H1 (cell line): ENCODE data around the gene SLC24A3. TPM values are rescaled to one million over a fixed set of nuclear protein-coding genes. Genes with fewer than 3 reads are reported as not detected.

ENCODE experiments used
- CTCF ChIA-PET: fragments of 300-600 bp; sonication (Branson Sonifier 250); formaldehyde crosslinking; loops from one replicate; lab custom pipeline; 2021; ENCODE audit not compliant: partially characterized antibody; lab: Charles Lee
- POLR2A ChIA-PET: fragments of 300-600 bp; sonication (Branson Sonifier 250); formaldehyde crosslinking; loops from one replicate; lab custom pipeline; 2021; ENCODE audit warnings: inconsistent platforms; ENCODE audit not compliant: partially characterized antibody; lab: Charles Lee
- DNase-seq, 2 experiments: peaks; one replicate each; pipeline versions ENCODE4 v3.0.0 to v3.0.0-alpha.2; 2010 to 2022; ENCODE audit warnings: low spot score in 2 of 2, low read depth in 1 of 2, mixed read lengths in 1 of 2
- FAIRE-seq: peaks from 2 replicates; lab custom pipeline; 2011; peaks lifted over from hg19 to GRCh38; lab: Jason Lieb, UNC
- H2AFZ ChIP-seq: 2 replicates; pipeline ENCODE4 v1.8.1; 2012; ENCODE audit warnings: low read length, inconsistent platforms
- H2AK5ac ChIP-seq: 2 replicates; pipeline ENCODE4 v1.6.1; 2013; ENCODE audit warnings: low read depth, low read length
- H2BK120ac ChIP-seq: replicated peaks from 2 replicates; pipeline ENCODE3; 2013; ENCODE audit warnings: low read depth, low read length, inconsistent platforms
- H2BK12ac ChIP-seq: 2 replicates; pipeline ENCODE4 v1.6.1; 2013; ENCODE audit warnings: low read depth, low read length
- H2BK15ac ChIP-seq: 2 replicates; pipeline ENCODE4 v1.6.1; 2013; ENCODE audit warnings: low read length
- H2BK20ac ChIP-seq: 2 replicates; pipeline ENCODE4 v1.6.1; 2013; ENCODE audit warnings: low read length
- H2BK5ac ChIP-seq: 2 replicates; pipeline ENCODE4 v1.6.1; 2013; ENCODE audit warnings: low read depth, low read length
- H3K14ac ChIP-seq: 2 replicates; pipeline ENCODE4 v1.6.1; 2013; ENCODE audit warnings: inconsistent platforms; ENCODE audit not compliant: insufficient read length
- H3K18ac ChIP-seq: 2 replicates; pipeline ENCODE4 v1.6.1; 2013; ENCODE audit warnings: low read length; ENCODE audit errors: extremely low read depth
- H3K23ac ChIP-seq: 2 replicates; pipeline ENCODE4 v1.6.1; 2013; ENCODE audit warnings: inconsistent platforms; ENCODE audit not compliant: insufficient read length
- H3K23me2 ChIP-seq: 2 replicates; pipeline ENCODE4 v1.6.1; 2013; ENCODE audit warnings: low read depth, low read length
- H3K27ac ChIP-seq: 2 replicates; pipeline ENCODE4 v1.6.1; 2011; ENCODE audit warnings: low read depth, low read length, inconsistent platforms
- H3K27me3 ChIP-seq, 4 experiments: replicated peaks in 1 of 4; 1 replicate in 1 of 4; 2 replicates in 3 of 4; pipeline versions ENCODE4 v1.6.1 to v1.8.1; 2011 to 2013; ENCODE audit warnings: low read length in 3 of 4, mild to moderate bottlenecking in 3 of 4, inconsistent platforms in 2 of 4, mixed read lengths in 2 of 4, moderate library complexity in 1 of 4; ENCODE audit not compliant: control insufficient read depth in 3 of 4, insufficient read depth in 3 of 4; ENCODE audit errors: extremely low read depth in 1 of 4
- H3K36me3 ChIP-seq, 4 experiments: 2 replicates each; pipeline versions ENCODE4 v1.6.1 to v1.8.1; 2011 to 2013; ENCODE audit warnings: mild to moderate bottlenecking in 4 of 4, low read length in 3 of 4, moderate library complexity in 2 of 4, control low read depth in 1 of 4, inconsistent platforms in 1 of 4; ENCODE audit not compliant: insufficient read depth in 4 of 4, control insufficient read depth in 2 of 4
- H3K4ac ChIP-seq: replicated peaks from 2 replicates; pipeline ENCODE3; 2013; ENCODE audit warnings: low read length, low read depth, mixed read lengths, inconsistent platforms; ENCODE audit not compliant: insufficient read length
- H3K4me1 ChIP-seq, 4 experiments: replicated peaks in 1 of 4; 1 replicate in 1 of 4; 2 replicates in 3 of 4; pipeline versions ENCODE4 v1.6.1 to v1.8.1; 2011 to 2013; ENCODE audit warnings: low read length in 3 of 4, inconsistent platforms in 2 of 4, mixed read lengths in 1 of 4; ENCODE audit not compliant: insufficient read depth in 4 of 4, control insufficient read depth in 3 of 4
- H3K4me2 ChIP-seq, 2 experiments: 2 replicates each; pipeline versions ENCODE4 v1.6.1 to v1.8.1; 2011 to 2013; ENCODE audit warnings: low read depth in 2 of 2, low read length in 2 of 2, control low read depth in 1 of 2, inconsistent platforms in 1 of 2, mild to moderate bottlenecking in 1 of 2; ENCODE audit not compliant: insufficient read depth in 1 of 2
- H3K4me3 ChIP-seq, 4 experiments: fragments of 200-600, 300-600 bp in 1 of 4; sonication (generic), shearing (Covaris generic), sonication (Bioruptor Twin) in 1 of 4; 2 replicates each; pipeline versions ENCODE4 v1.5.1 to v1.8.1; 2011 to 2016; ENCODE audit warnings: low read length in 4 of 4, low read depth in 3 of 4, control low read depth in 2 of 4, inconsistent platforms in 2 of 4, mild to moderate bottlenecking in 2 of 4, mixed read lengths in 1 of 4, moderate library complexity in 1 of 4; ENCODE audit not compliant: insufficient read depth in 2 of 4; ENCODE audit errors: extremely low read depth in 1 of 4
- H3K56ac ChIP-seq: replicated peaks from 2 replicates; pipeline ENCODE3; 2013; ENCODE audit warnings: low read depth, mild to moderate bottlenecking, mixed read lengths, low read length, inconsistent platforms; ENCODE audit not compliant: insufficient read length
- H3K79me1 ChIP-seq: 2 replicates; pipeline ENCODE4 v1.6.1; 2013; ENCODE audit warnings: low read depth, low read length, control low read depth
- H3K79me2 ChIP-seq, 2 experiments: 2 replicates each; pipeline versions ENCODE4 v1.6.1 to v1.8.1; 2012 to 2013; ENCODE audit warnings: low read length in 2 of 2, mild to moderate bottlenecking in 2 of 2, inconsistent platforms in 1 of 2; ENCODE audit not compliant: insufficient read depth in 2 of 2, control insufficient read depth in 1 of 2
- H3K9ac ChIP-seq, 4 experiments: replicated peaks in 1 of 4; 1 replicate in 1 of 4; 2 replicates in 3 of 4; pipeline versions ENCODE4 v1.6.1 to v1.8.1; 2011 to 2013; ENCODE audit warnings: low read depth in 3 of 4, low read length in 3 of 4, control low read depth in 2 of 4, mild to moderate bottlenecking in 2 of 4, moderate library complexity in 2 of 4, inconsistent platforms in 1 of 4; ENCODE audit errors: extremely low read depth in 1 of 4
- H3K9me3 ChIP-seq, 2 experiments: 2 replicates each; pipeline versions ENCODE4 v1.6.1 to v1.8.1; 2012 to 2013; ENCODE audit warnings: mild to moderate bottlenecking in 2 of 2, moderate library complexity in 2 of 2, control low read depth in 1 of 2, inconsistent platforms in 1 of 2, low read depth in 1 of 2, low read length in 1 of 2, mixed read lengths in 1 of 2; ENCODE audit not compliant: insufficient read depth in 2 of 2
- H4K20me1 ChIP-seq, 2 experiments: replicated peaks in 1 of 2; 2 replicates each; pipeline versions ENCODE3 to v1.8.1; 2011 to 2013; ENCODE audit warnings: inconsistent platforms in 2 of 2, low read length in 2 of 2, mild to moderate bottlenecking in 1 of 2; ENCODE audit not compliant: insufficient read depth in 2 of 2, control insufficient read depth in 1 of 2
- H4K5ac ChIP-seq: 2 replicates; pipeline ENCODE4 v1.6.1; 2013; ENCODE audit warnings: low read length, low read depth, mixed read lengths, inconsistent platforms; ENCODE audit not compliant: insufficient read length
- H4K8ac ChIP-seq: 2 replicates; pipeline ENCODE4 v1.8.0; 2013; ENCODE audit warnings: mild to moderate bottlenecking, moderate library complexity, low read length, inconsistent platforms; ENCODE audit not compliant: insufficient read depth; ENCODE audit errors: extremely low read depth
- H4K91ac ChIP-seq: replicated peaks from 2 replicates; pipeline ENCODE3; 2013; ENCODE audit warnings: low read length, mixed read lengths, inconsistent platforms; ENCODE audit not compliant: insufficient read length
- PHF8 ChIP-seq: fragments of 200-600 bp; sonication (generic); conservative IDR thresholded peaks from 2 replicates; pipeline ENCODE4 v1.7.1; 2012; ENCODE audit warnings: low read depth, mild to moderate bottlenecking, inconsistent platforms, low read length, moderate library complexity
- RAD21 ChIP-seq, 2 experiments: IDR thresholded peaks in 1 of 2; conservative IDR thresholded peaks in 1 of 2; 2 replicates each; pipeline ENCODE4 v1.6.1; 2011; ENCODE audit warnings: low read depth in 2 of 2, low read length in 2 of 2, improper control_type of control experiment in 1 of 2, inconsistent platforms in 1 of 2, mild to moderate bottlenecking in 1 of 2, moderate library complexity in 1 of 2
- TBP ChIP-seq: IDR thresholded peaks from 2 replicates; pipeline ENCODE4 v1.6.1; 2011; ENCODE audit warnings: low read depth, low read length, improper control_type of control experiment
- WGBS, 2 experiments: shearing (Covaris generic) in 1 of 2; methylation state at CpG; one replicate each; pipeline versions ENCODE4 v1.1.6 to v1.1.7; 2013 to 2015; ENCODE audit warnings: low lambda C conversion rate in 2 of 2, mixed read lengths in 2 of 2, inconsistent platforms in 1 of 2, low coverage in 1 of 2, missing lambda C conversion rate in 1 of 2; ENCODE audit not compliant: insufficient replicate concordance in 2 of 2, insufficient coverage in 1 of 2, insufficient read length in 1 of 2; ENCODE audit errors: extremely low coverage in 1 of 2, missing lambda C conversion rate in 1 of 2; 5-methylcytosine and 5-hydroxymethylcytosine counted together
- polyA plus RNA-seq, 7 experiments: library from polyadenylated mRNA; depleted of rRNA in 3 of 7; stranded (reverse) in 5 of 7; unstranded in 2 of 7; fragments of >200 nt in 5 of 7; fragments of 200-250 nt in 2 of 7; gene quantifications; 1 replicate in 5 of 7; 2 replicates in 1 of 7; 4 replicates in 1 of 7; pipeline versions ENCODE4 v1.2.1 to v1.2.3, GENCODE V29; 2011 to 2013; ENCODE audit warnings: missing spikeins in 2 of 7, mixed read lengths in 2 of 7
- total RNA-seq: library from RNA; stranded (reverse); fragmentation: NEBNext Ultra II Directional; extraction: Animal tissue kit (Norgen Biotek cat#: 25700); gene quantifications from 2 replicates; pipeline ENCODE4 v1.2.1, GENCODE V29; 2021

Gene SLC24A3
- total and polyA plus RNA-seq, 2 of the 8 experiments (the other 6 are each of a cell fraction or from before 2014, with no cell fraction given): 4.5 to 6.3 TPM

DNA sequence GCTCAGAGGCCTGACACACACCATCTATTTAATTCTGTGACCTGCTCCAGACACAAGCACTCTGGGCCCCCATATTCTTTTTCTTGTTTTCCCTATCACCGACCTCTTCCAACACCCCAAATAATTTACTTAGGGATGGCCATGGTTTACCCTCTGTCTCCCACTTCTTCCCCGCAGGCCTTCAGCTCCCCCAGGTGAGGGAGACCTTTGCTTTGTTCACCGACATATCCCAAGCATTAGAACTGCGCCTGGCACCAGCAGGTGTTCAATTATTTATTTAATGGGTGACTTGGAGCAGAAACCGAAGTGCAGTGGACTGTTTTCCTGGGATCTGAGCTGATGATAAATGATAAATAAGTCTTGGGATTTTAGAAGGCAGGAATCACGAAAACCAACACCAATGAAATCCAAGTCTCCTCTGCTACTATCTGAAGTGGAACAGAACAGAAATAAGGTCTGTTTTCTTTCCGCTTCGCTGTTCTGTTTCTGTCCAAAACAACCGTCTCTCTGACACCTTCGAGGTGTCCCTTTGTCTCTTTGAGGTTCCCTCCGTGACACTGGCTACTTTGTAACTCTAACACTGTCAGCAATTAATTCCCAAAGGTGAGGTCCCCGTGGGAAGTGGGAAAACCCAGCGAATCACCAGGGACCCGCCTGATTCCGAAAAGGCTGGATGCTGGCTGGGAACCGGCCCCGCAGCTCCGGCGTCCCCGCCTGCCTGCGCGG lies 544.5 kb downstream of the SLC24A3 start:
- Histone ChIP-seq H4K5ac (no peak overlapping the region), H2BK20ac (no peak overlapping the region), H4K20me1 (peaks cover 0 to 2% of the 10 kb centered on the region in 2 experiments), H3K56ac (no peak overlapping the region), H3K23ac (no peak overlapping the region), H4K91ac (no peak overlapping the region), H2AFZ (peak overlapping the region; percentile 91), H2BK5ac (no peak overlapping the region), H3K79me1 (no peaks in the 10 kb centered on the region), H3K27ac (no peak overlapping the region), H3K23me2 (peaks cover 13% of the 10 kb centered on the region), H3K4me2 (peak overlapping the region; percentile 81 to 99), H2BK120ac (no peak overlapping the region), H2AK5ac (no peak overlapping the region), H3K18ac (no peak overlapping the region), H3K4ac (no peak overlapping the region), H2BK12ac (no peak overlapping the region), H3K9me3 (no peaks in the 10 kb centered on the region), H3K9ac (peak overlapping the region in 1 of 4 experiments; percentile 39; a peak in 3 of 7 replicates), H3K27me3 (peaks cover 0 to 16% (median 10%) of the 10 kb centered on the region in 4 experiments; a peak in 4 of 7 replicates), H3K4me1 (peaks cover 0 to 4% (median 0%) of the 10 kb centered on the region in 4 experiments; a peak in 2 of 7 replicates), H3K4me3 (peak overlapping the region; percentile 78 to 89 (median 82)), H2BK15ac (no peak overlapping the region), H3K14ac (no peak overlapping the region), H4K8ac (no peak overlapping the region), H3K79me2 (no peaks in the 10 kb centered on the region), H3K36me3 (no peaks in the 10 kb centered on the region)
- POLR2A ChIA-PET: interaction anchor here (1.1 kb wide), 1 partner anchor 13 kb away, joined by 4 read pairs; no protein-coding TSS in a partner anchor
- CTCF ChIA-PET: interaction anchor here (1.2 to 1.7 kb wide), 4 partner anchors 15 to 46 kb away, joined by 3 to 5 read pairs (median 4); no protein-coding TSS in a partner anchor
- FAIRE-seq (no peak), DNase-seq (no peak)
- 27% methylated on average over 22 of the region's 22 CpGs; no CpG with 5 or more reads in 1 of the 2 experiments for WGBS, 2 experiments
- TF ChIP-seq TBP (peak; percentile 46; the same call in 1 of the 2 replicates), RAD21 (IDR thresholded peaks at IDR 0.05 in 1 of 2, conservative IDR thresholded peaks at IDR 0.05 in 1 of 2; ENCODE audit: low read depth in 2 of 2, low read length in 2 of 2) (0 out of 4 replicates have a peak, but pooled peaks of 1 of the 2 experiments have one; percentile 6), PHF8 (no peak)
